NCI-H2107 (cell line): ENCODE measurements around the gene GNAI1.

Source experiments
- DNase-seq: peaks from one replicate; lab custom pipeline; 2025; lab: John Stamatoyannopoulos, UW

The GNAI1 gene

DNA sequence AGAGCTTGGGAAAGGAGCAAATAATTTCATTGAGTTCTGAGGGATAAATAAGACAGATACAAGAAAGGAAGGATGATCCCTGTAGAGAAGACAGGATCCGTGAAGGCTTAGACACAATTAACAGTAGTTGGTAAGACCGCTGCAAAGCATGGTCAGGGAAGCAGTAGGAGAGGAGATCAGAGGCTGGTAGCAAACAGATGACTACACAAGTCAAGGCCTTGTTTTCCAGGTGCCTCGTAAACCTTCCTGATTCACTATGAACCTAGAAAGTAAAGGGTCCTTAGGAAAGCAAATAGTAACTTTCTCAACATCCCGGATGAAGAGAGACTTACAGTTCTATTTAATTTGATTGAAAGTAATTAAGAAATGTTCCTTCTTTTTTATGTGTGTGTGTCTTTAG is 118.6 kb downstream of the GNAI1 start:
- no peak for DNase-seq

DNA sequence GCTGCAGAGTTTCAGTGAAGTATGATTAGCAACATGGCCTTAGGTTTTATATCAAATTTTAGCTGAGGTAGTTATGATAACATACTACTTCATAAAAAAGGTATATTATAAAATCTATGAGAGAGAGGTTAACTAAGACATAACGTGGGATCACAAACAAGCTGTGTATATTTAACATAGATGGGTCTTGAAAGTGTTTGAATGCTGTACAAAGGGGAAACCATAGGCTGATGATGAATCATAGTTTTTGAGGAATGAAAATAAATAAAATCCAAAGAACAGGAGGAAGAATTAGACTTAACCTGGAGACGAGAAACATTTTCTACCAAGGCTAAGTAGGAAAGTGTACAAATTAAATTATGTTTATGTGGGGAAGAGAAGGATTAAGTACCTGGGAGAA is 119.0 kb downstream of the GNAI1 start:
- DNase-seq, result no peak

DNA sequence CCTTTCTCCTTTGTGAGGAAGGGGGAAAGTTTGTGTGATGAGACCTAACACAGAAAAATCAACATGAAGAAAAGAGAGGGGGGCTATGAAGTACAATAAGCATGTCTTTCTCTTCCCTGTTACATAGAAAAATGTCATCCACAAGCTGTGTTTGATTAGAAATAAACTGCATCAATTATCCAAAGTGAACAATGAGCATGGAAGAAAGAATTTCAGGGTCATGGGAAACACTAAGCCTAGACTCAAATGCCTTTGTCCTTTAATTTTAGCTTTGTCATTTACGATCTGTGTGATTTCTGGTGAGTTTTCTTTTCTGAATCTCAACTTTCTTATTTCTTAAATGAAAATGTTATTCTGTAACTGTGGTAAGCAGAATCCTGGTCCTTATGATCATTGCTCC is 121.0 kb downstream of the GNAI1 start:
- DNase-seq, result no peak

DNA sequence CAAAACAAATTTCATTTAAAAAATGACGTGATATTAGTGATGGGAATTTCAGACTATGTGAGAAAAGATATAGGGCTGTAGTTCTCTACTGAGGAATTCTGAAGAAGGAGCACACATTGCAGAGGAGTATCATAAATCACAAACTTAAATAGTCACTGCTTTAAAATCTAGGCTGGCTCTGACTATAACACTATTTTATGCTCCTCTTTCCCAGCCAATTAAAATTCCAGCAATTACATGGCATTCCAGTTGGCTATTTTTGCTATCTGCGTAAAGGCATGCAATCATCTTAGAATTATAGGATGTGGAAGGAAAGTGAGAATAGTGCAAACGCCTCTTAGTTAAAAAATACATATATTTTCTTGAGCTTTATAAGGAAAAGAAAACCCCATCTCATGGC is 123.1 kb downstream of the GNAI1 start:
- no peak for DNase-seq

DNA sequence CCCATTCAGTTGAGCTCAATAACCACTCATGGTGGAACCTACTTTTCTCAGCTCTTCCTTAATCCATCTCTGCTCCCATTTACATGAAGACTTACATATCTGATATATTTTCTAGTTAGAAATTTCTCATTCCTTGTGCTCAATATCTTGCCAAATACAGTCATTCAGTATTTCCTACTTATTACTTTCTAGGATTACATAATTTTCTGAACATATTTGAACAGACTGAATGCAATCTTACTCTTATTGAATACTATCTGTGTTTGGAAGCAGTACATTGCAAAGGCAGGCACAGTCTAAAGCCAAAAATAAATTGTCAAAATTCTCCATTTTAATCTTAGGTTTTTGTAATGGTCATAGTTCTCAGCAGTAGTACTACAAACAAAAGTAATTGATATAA is 126.0 kb downstream of the GNAI1 start:
- no peak for DNase-seq

DNA sequence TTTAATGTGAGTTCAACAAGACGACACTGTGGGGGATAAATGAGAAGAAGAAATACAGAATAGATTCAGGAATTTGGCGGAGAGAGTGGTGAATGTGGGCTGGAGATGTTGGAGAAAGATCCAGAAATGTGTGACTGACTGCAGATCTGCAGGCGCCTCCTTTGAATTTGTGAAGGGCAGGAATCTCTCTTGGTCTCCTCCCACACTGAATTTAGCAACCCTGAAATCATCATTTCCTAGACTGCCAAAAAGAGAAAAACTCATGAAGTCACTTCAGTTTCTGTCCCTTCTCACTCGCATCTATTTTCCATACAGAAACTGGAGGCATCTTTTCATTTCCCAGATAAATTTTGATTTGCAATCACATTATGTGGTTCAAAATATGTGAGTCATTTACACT is 128.7 kb downstream of the GNAI1 start:
- no peak for DNase-seq

DNA sequence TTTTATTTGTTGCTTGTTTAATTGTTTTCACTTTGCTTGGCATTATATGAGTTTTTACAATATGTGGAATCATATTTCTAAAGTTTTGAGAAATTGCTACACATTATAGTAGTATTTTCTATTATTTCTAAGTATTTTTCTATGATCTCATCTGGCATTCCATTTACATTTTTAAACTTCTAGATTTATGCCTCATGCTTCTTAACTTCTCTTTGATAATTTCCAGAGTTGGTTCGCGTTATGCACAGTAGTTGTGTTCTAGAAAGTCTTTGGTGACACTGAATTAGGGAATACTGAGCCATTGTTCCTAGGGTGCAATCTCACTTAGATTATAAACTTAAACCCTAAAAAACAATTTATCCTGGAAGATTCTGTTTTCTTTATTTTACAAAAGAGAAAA is 129.2 kb downstream of the GNAI1 start:
- DNase-seq, result no peak

DNA sequence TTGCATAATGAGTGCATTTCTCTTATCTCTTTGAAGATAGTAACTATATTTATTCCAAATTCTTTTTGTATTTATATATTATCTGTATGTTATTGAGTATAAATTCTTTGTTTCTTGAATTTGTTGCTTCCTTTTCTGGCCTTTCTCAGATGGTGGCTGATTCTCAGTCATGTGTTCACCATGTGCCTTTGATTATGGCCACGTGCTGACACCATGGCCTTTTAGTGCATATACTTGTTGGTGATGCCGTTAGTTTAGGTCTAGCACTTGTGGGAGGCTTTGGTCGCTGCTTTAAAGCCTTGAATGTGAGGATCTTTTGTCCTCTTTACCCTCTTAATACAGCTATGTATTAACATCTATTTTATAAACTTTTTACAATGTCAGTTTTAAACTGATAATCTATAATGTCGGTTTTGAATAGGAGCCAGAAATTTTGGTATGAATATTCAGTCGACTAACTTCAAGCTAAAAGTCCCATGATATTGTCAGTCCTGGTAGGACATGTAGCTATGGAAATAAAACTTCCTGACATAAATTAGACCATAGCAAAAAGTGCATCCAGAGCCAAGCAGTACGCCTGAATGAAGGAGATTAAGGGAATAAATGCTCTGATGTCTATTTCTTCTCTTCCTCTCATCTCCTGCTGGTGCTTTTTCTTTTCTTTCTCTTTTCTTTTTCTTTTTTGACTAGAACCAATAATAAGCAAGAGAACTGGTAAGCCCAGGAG is 130.3 kb downstream of the GNAI1 start:
- DNase-seq, result no peak

DNA sequence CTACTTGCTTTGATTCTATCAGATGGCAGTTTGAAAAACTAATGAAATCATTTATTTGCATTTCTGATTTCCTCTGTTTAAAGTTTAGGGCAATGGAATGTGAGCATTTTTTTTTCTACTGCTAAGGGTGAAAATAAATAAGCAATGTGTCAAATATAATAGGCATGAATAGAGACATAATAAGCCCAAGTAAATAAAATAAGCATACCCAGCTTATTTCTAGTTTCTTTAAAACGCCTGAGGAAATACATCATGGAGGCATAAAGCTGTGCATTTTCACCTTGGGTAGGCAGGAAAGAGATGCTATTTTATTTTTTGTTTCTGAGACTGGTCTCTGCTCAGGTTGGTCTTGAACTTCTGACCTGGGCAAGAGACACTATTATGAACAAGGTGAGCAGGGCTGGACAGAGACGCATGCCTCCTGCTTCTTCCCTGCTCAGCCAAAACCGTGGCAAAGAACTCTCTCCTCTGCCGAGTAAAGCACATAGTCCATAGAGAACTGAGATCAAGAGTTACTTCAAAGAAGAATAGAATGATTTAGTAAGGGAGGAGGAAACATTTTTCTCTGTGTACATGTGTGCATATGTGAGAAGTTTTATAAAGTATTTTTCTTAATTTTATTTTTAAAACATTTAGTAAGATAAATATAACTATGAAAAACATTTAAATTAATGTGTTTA is 138.1 kb downstream of the GNAI1 start:
- DNase-seq, result no peak

DNA sequence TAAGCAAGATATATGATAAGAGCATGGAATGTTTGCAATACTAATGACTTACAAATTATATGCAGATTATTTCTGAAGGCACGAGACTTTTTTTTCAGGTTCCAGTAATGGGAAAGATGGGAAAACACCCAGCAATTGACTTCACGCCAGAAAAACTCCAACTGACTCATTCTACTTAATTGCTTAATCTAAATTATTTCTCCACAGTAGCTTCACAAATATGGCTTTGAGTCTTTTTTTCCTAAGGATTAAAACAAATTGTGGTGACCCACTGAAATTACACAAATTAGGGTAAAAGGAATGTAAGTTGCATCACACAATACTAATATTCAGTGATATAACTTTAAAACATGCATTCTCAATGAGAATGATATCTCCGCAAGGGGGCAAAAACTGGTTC is 138.7 kb downstream of the GNAI1 start:
- DNase-seq, result no peak

DNA sequence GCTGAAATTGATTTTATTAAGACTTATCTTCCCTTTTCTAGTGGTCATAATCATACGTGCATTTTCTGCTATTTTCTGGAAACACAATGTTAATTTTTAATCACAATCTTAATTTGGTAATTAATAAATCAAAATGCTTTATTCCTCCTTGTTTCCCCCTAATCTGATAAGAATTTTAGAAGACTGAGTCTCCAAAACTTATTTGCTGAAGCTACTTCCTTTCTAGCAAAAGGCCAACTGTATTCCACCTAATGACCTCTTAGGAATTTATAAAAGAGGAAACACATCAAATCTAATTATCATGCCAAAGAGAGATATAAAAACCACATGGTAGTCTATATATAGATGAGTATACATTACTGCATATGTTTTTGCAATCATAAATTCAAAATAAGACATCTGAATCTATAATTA is 140.6 kb downstream of the GNAI1 start:
- no peak for DNase-seq
